Parathyroid adenoma (tissue), 2 donors: Measurements from ENCODE around the gene CXCL5.
"Not testable (repeated sequence)": the region's sequence is repeated elsewhere in the genome, so short reads cannot be mapped to it uniquely, and the experiment has no call there.

Experiments
- H2AFZ ChIP-seq: fragments of 300-600 bp; sonication (generic); one replicate; pipeline ENCODE4 v1.7.0; 2017; ENCODE audit warnings: antibody characterized with exemption, mild to moderate bottlenecking
- H3K27ac ChIP-seq: fragments of 300-600 bp; sonication (generic); one replicate; pipeline ENCODE4 v1.7.0; 2017
- H3K27me3 ChIP-seq: fragments of 300-600 bp; sonication (generic); one replicate; pipeline ENCODE4 v1.7.0; 2017; ENCODE audit warnings: low read length; ENCODE audit not compliant: control insufficient read depth, insufficient read depth
- H3K36me3 ChIP-seq: fragments of 300-600 bp; sonication (generic); one replicate; pipeline ENCODE4 v1.7.0; 2017; ENCODE audit warnings: low read length; ENCODE audit not compliant: control insufficient read depth, insufficient read depth
- H3K4me1 ChIP-seq: fragments of 300-600 bp; sonication (generic); one replicate; pipeline ENCODE4 v1.7.0; 2017; ENCODE audit warnings: control low read depth
- H3K4me2 ChIP-seq: fragments of 300-600 bp; sonication (generic); one replicate; pipeline ENCODE4 v1.7.0; 2017; ENCODE audit warnings: low read length
- H3K4me3 ChIP-seq: fragments of 300-600 bp; sonication (generic); one replicate; pipeline ENCODE4 v1.7.0; 2017; ENCODE audit warnings: low read depth, low read length
- H3K79me2 ChIP-seq: fragments of 300-600 bp; sonication (generic); one replicate; pipeline ENCODE4 v1.7.0; 2017; ENCODE audit warnings: control low read depth
- H3K9ac ChIP-seq: fragments of 300-600 bp; sonication (generic); one replicate; pipeline ENCODE4 v1.7.0; 2017; ENCODE audit warnings: mild to moderate bottlenecking
- H3K9me3 ChIP-seq: fragments of 300-600 bp; sonication (generic); one replicate; pipeline ENCODE4 v1.7.0; 2017; ENCODE audit warnings: low read length; ENCODE audit not compliant: control insufficient read depth
- TF ChIP-seq, protein P1 (sequence below): fragments of 300-600 bp; sonication (generic); IDR thresholded peaks from one replicate; pipeline ENCODE4 v1.7.0; 2017; ENCODE audit warnings: antibody characterized with exemption, mild to moderate bottlenecking
- donor health status: primary hyperparathyroidism.

Gene CXCL5

DNA sequence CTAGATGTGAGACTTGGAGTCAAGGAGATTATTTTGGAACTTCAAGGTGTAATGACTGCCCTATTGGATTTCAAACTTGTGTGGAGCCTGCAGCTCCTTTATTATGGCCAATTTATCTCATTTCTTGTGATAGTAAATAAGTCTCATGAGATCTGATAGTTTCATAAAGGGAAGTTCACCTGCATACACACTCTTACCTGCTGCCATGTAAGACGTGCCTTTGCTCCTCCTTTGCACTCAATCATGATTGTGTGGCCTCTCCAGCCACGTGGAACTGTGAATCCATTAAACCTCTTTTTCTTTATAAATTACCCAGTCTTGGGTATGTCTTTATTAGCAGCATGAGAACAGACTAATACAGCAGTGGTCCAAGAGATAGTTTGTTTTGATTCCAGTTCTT, 35.8 kb downstream of the CXCL5 start:
- Histone ChIP-seq H3K9ac (no peak overlapping the region), H2AFZ (no peak overlapping the region), H3K36me3 (no peaks in the 10 kb centered on the region), H3K9me3 (no peaks in the 10 kb centered on the region), H3K79me2 (no peaks in the 10 kb centered on the region), H3K4me3 (no peak overlapping the region), H3K27ac (no peak overlapping the region), H3K4me2 (no peak overlapping the region), H3K4me1 (no peaks in the 10 kb centered on the region), H3K27me3 (no peaks in the 10 kb centered on the region)
- TF ChIP-seq, protein P1, sequence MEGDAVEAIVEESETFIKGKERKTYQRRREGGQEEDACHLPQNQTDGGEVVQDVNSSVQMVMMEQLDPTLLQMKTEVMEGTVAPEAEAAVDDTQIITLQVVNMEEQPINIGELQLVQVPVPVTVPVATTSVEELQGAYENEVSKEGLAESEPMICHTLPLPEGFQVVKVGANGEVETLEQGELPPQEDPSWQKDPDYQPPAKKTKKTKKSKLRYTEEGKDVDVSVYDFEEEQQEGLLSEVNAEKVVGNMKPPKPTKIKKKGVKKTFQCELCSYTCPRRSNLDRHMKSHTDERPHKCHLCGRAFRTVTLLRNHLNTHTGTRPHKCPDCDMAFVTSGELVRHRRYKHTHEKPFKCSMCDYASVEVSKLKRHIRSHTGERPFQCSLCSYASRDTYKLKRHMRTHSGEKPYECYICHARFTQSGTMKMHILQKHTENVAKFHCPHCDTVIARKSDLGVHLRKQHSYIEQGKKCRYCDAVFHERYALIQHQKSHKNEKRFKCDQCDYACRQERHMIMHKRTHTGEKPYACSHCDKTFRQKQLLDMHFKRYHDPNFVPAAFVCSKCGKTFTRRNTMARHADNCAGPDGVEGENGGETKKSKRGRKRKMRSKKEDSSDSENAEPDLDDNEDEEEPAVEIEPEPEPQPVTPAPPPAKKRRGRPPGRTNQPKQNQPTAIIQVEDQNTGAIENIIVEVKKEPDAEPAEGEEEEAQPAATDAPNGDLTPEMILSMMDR, result no peak

GRCh38 chr4:73959041-73959440, 39.4 kb downstream of the CXCL5 start:
- not testable (repeated sequence) for H3K36me3 ChIP-seq

DNA sequence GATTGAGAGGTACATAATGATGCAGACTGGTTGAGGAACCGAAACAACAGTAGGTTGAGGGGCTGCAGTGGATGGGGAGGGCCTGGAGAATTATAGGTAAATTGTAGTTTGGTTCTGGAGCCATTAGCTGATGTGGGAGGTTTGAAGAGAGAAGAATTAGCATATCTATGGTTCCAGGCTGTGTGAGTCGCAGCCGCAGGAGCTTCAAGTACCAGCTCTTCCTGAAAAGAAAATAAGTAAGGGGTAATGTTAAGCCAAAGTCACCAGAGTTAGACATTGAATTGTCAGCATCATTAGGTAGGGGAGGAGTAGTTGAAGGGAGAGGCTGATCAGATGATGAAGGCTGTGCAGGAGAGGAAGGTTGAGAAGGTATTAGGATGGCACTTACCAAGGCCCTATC, 46.1 kb downstream of the CXCL5 start:
- Histone ChIP-seq H3K79me2 (no peaks in the 10 kb centered on the region), H3K9ac (no peak overlapping the region), H3K4me3 (no peak overlapping the region), H3K4me1 (no peaks in the 10 kb centered on the region), H3K9me3 (no peaks in the 10 kb centered on the region), H3K27me3 (no peaks in the 10 kb centered on the region), H2AFZ (no peak overlapping the region), H3K4me2 (no peak overlapping the region), H3K36me3 (no peaks in the 10 kb centered on the region), H3K27ac (no peak overlapping the region)
- TF ChIP-seq, protein P1, result no peak

More at GRCh38 chr4:73959041-73959440, 39.4 kb downstream of the CXCL5 start:
- not testable (repeated sequence) for H3K4me3 ChIP-seq, H2AFZ ChIP-seq, H3K27me3 ChIP-seq, H3K9me3 ChIP-seq, H3K27ac ChIP-seq, H3K9ac ChIP-seq, H3K4me1 ChIP-seq, H3K4me2 ChIP-seq, H3K79me2 ChIP-seq

GRCh38 chr4:73950376-73950920, 48.0 kb downstream of the CXCL5 start:
- not testable (repeated sequence) for H3K9ac ChIP-seq, H3K9me3 ChIP-seq, H2AFZ ChIP-seq, H3K4me2 ChIP-seq, H3K27ac ChIP-seq, H3K79me2 ChIP-seq, H3K4me1 ChIP-seq, H3K27me3 ChIP-seq, H3K4me3 ChIP-seq, H3K36me3 ChIP-seq

DNA sequence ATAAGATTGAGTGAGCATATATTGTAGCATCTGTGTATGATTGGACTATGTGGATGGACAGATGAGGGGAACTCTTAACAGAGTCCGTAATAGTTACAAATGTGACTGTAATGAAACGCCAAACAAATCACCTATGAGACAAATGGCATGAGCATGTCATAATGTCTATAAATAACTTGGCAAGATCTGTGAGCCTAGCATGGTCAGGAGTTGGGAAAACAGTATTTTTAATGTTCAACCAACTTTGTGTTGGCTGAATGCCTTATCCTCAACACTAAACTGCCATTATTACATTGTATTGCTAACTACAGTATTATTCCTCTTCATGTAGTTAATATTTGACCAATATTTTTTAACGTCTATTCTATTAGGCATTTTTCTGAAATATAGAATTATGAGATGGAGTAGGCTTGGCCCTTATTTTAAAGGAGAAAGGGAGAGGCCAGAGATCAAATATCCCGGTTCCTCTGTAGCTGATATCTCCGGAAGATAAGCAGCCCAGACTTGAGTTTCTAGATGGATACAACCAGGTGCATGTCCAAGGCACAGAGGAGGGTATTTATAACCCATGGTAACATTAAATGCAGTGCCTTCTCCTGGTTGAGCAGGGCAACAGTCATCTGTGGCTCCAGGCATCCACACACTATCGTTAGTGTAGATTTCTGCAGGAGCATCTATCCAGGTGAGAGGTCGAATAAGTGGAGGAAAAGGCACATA, 49.3 kb downstream of the CXCL5 start:
- Histone ChIP-seq H3K36me3 (no peaks in the 10 kb centered on the region), H3K9me3 (no peaks in the 10 kb centered on the region), H3K27ac (no peak overlapping the region), H3K9ac (no peak overlapping the region), H3K4me2 (no peak overlapping the region), H3K27me3 (no peaks in the 10 kb centered on the region), H3K79me2 (no peaks in the 10 kb centered on the region), H3K4me1 (no peaks in the 10 kb centered on the region), H3K4me3 (no peak overlapping the region), H2AFZ (no peak overlapping the region)
- TF ChIP-seq, protein P1, result no peak

DNA sequence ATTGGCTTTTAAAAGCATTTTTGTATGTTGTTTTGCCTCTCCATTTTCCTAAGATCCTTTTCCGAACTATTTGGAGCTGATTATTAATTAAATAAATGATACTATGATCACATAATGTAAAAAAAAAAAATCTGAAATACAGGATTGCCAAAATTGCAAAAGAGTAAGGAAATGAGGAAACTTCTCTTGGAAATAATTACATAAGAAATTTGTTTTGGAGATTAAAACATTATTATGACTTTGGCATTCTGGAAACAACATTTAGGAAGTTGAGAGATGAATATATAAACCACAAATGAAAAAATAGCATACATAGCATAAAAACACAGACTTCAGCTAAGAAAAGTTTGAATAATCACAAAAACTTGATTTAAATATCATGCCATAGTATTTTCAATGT, 50.2 kb downstream of the CXCL5 start:
- Histone ChIP-seq H3K4me2 (no peak overlapping the region), H3K9me3 (no peaks in the 10 kb centered on the region), H3K4me1 (no peaks in the 10 kb centered on the region), H3K27me3 (no peaks in the 10 kb centered on the region), H3K79me2 (no peaks in the 10 kb centered on the region), H3K36me3 (no peaks in the 10 kb centered on the region), H2AFZ (no peak overlapping the region), H3K27ac (no peak overlapping the region), H3K9ac (no peak overlapping the region), H3K4me3 (no peak overlapping the region)
- TF ChIP-seq, protein P1, result no peak
